ENCODE data around the gene KRT39. TPM values are rescaled to one million over a fixed set of nuclear protein-coding genes. Genes with fewer than 3 reads are reported as not detected.
A peak's percentile ranks its signal among the peaks of the same experiment; 100 is the strongest.

The KRT39 gene
- polyA plus RNA-seq, 1 donor (not counting 4 experiments of a cell fraction or from before 2014, with no cell fraction given), result not detected

DNA sequence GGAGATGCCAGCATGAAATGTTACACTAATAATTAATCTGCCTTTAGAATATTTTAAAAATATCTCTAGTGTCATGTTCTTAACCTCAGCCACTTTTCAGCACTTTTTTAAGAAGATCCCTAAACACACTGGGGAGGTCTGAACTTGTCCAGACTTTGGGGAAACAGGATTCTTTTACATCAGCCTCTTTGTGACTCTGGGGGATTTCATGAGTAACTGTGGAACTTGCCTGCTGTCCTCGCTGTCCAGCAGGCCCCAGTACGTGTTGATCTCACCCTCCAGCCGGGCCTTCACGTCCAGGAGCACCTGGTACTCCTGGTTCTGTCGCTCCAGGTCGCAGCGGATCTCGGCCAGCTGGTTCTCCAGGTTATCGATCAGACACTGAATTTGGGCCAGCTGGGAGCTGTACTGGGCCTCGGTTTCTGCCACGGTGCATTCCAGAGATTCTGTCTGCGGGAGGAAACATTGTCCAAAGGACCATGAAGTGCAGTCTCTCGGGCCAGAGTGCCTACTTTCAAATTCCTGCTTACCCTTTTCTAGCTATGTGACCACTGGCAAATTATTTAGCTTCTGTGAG is 11.9 kb upstream of the KRT39 start:
- Histone ChIP-seq H3K4me1 (ENCODE audit: control insufficient read depth, extremely low read depth, insufficient read depth, low read length) (peaks cover 4% of the 10 kb centered on the region), H3K4me2 (ENCODE audit: control insufficient read depth, extremely low read depth, insufficient read depth, low read depth, low read length) (no peak overlapping the region), H3K4me3 (ENCODE audit: control insufficient read depth in 2 of 3, extremely low read depth in 1 of 3, insufficient read depth in 2 of 3, low read depth in 1 of 3, low read length in 3 of 3) (no peak overlapping the region), H3K9me1 (ENCODE audit: control insufficient read depth, extremely low read depth, insufficient read depth, low read length) (no peaks in the 10 kb centered on the region), H3K27me3 (ENCODE audit: control insufficient read depth, extremely low read depth, insufficient read depth, low read length) (no peaks in the 10 kb centered on the region), H4K20me1 (ENCODE audit: control insufficient read depth, extremely low read depth, insufficient read depth, low read length) (no peaks in the 10 kb centered on the region), H2AFZ (ENCODE audit: control insufficient read depth, low read length) (peak overlapping the region; percentile 51), H3K36me3 (ENCODE audit: control insufficient read depth in 2 of 2, extremely low read depth in 1 of 2, insufficient read depth in 2 of 2, low read length in 2 of 2) (no peaks in the 10 kb centered on the region), H3K79me2 (ENCODE audit: control insufficient read depth, insufficient read depth, low read length) (no peaks in the 10 kb centered on the region), H3K9me3 (ENCODE audit: control insufficient read depth, low read depth, low read length) (no peaks in the 10 kb centered on the region), H3K9ac (ENCODE audit: control insufficient read depth, extremely low read depth, insufficient read depth, low read length) (no peak overlapping the region), H3K27ac (ENCODE audit: control insufficient read depth, insufficient read depth, low read length) (no peak overlapping the region)
- TF ChIP-seq, protein P1, sequence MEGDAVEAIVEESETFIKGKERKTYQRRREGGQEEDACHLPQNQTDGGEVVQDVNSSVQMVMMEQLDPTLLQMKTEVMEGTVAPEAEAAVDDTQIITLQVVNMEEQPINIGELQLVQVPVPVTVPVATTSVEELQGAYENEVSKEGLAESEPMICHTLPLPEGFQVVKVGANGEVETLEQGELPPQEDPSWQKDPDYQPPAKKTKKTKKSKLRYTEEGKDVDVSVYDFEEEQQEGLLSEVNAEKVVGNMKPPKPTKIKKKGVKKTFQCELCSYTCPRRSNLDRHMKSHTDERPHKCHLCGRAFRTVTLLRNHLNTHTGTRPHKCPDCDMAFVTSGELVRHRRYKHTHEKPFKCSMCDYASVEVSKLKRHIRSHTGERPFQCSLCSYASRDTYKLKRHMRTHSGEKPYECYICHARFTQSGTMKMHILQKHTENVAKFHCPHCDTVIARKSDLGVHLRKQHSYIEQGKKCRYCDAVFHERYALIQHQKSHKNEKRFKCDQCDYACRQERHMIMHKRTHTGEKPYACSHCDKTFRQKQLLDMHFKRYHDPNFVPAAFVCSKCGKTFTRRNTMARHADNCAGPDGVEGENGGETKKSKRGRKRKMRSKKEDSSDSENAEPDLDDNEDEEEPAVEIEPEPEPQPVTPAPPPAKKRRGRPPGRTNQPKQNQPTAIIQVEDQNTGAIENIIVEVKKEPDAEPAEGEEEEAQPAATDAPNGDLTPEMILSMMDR (optimal IDR thresholded peaks at IDR 0.05 in 1 of 3, IDR thresholded peaks at IDR 0.05 in 1 of 3, conservative IDR thresholded peaks at IDR 0.05 in 1 of 3; ENCODE audit: extremely low read depth in 1 of 3, insufficient read depth in 2 of 3, low read length in 3 of 3), result no peak
- TF ChIP-seq EZH2 (IDR thresholded peaks at IDR 0.05; ENCODE audit: low read length), result no peak
- no peak for DNase-seq (ENCODE audit: low read depth, low spot score)
- dilution Hi-C loops (cut with MboI; ENCODE audit: extremely low pct_ligation_motif_present, low sequenced_read_pairs), result no loop called here
- peak; percentile 67 for FAIRE-seq

DNA sequence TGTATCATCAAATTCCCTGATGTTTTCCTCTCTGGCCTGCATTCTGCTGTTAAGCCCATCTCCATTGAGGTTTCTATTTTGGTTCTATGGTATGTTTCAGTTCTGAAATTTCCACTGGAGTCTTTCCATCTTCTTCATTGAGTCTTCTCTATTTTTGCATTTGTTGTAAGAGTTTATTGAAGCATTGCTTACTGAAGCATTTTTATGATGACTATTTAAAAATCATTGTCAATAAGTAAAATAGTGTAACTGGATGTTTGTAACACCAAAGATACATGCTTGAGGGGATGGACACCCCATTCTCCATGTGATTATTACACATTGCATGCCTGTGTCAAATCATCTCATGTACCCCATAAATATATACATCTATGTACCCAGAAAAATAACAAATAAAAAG is 8.8 kb upstream of the KRT39 start:
- H3K36me3 ChIP-seq (ENCODE audit: control insufficient read depth in 2 of 2, extremely low read depth in 1 of 2, insufficient read depth in 2 of 2, low read length in 2 of 2), result no peaks in the 10 kb centered on the region
- no peaks in the 10 kb centered on the region for H3K9me1 ChIP-seq (ENCODE audit: control insufficient read depth, extremely low read depth, insufficient read depth, low read length)
- no peak overlapping the region for H3K27ac ChIP-seq (ENCODE audit: control insufficient read depth, insufficient read depth, low read length)
- no peaks in the 10 kb centered on the region for H4K20me1 ChIP-seq (ENCODE audit: control insufficient read depth, extremely low read depth, insufficient read depth, low read length)
- no peak overlapping the region for H3K9ac ChIP-seq (ENCODE audit: control insufficient read depth, extremely low read depth, insufficient read depth, low read length)
- H3K4me2 ChIP-seq (ENCODE audit: control insufficient read depth, extremely low read depth, insufficient read depth, low read depth, low read length), result no peak overlapping the region
- DNase-seq (ENCODE audit: low read depth, low spot score) (no peak), FAIRE-seq (no peak)
- H3K4me1 ChIP-seq (ENCODE audit: control insufficient read depth, extremely low read depth, insufficient read depth, low read length), result peaks cover 4% of the 10 kb centered on the region
- H2AFZ ChIP-seq (ENCODE audit: control insufficient read depth, low read length), result no peak overlapping the region
- dilution Hi-C loops (cut with MboI; ENCODE audit: extremely low pct_ligation_motif_present, low sequenced_read_pairs), result no loop called here
- TF ChIP-seq, protein P1 (optimal IDR thresholded peaks at IDR 0.05 in 1 of 3, IDR thresholded peaks at IDR 0.05 in 1 of 3, conservative IDR thresholded peaks at IDR 0.05 in 1 of 3; ENCODE audit: extremely low read depth in 1 of 3, insufficient read depth in 2 of 3, low read length in 3 of 3), result no peak
- no peak for TF ChIP-seq EZH2 (IDR thresholded peaks at IDR 0.05; ENCODE audit: low read length)
- no peaks in the 10 kb centered on the region for H3K27me3 ChIP-seq (ENCODE audit: control insufficient read depth, extremely low read depth, insufficient read depth, low read length)
- H3K79me2 ChIP-seq (ENCODE audit: control insufficient read depth, insufficient read depth, low read length), result no peaks in the 10 kb centered on the region
- no peaks in the 10 kb centered on the region for H3K9me3 ChIP-seq (ENCODE audit: control insufficient read depth, low read depth, low read length)
- no peak overlapping the region for H3K4me3 ChIP-seq (ENCODE audit: control insufficient read depth in 2 of 3, extremely low read depth in 1 of 3, insufficient read depth in 2 of 3, low read depth in 1 of 3, low read length in 3 of 3)
